GM19240 (cell line): ENCODE data around the gene LRP1B.
"Not testable (repeated sequence)": the region's sequence is repeated elsewhere in the genome, so short reads cannot be mapped to it uniquely, and the experiment has no call there.

Experiments used
- DNase-seq: peaks from one replicate; pipeline ENCODE4 v3.0.0; 2011; ENCODE audit warnings: low spot score; ENCODE audit not compliant: insufficient read length

The LRP1B gene

DNA sequence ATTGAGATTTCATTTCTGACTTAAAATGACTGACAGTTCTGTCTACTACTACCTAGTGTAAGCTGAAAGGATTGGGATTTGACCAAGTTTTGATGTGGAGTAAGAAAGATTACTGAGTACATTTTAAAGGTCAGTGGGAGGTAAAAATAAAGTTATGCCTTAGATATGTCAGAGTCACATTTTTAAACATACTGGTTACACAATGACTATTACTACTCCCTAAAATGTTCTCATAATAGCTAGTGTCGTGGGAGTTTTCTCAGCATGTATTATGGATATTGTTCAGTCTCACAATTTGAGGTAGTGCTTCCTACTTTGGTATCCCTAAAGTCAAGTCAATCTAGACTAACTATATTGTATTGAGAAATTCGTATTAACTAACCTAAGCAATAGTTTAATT, 1092.5 kb downstream of the LRP1B start:
- no peak for DNase-seq

DNA sequence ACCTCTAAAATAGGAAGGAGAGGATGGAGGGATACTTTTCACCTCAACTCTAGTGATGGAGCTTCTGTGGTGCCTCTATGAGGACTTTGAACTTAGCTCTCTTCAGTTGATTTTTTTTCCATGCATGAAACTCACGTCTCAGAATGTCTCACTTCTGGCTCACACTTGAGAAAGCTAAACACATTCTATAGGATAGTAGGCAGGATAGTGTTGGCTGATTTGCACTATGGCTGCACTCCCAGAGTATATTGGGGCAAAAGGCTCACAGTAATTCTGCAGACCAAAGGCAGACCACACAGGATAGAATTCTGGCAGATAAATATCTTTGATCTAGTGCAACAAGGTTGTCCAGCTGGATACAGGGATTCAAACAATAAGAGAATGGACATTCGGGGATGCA, 1093.5 kb downstream of the LRP1B start:
- DNase-seq, result no peak

DNA sequence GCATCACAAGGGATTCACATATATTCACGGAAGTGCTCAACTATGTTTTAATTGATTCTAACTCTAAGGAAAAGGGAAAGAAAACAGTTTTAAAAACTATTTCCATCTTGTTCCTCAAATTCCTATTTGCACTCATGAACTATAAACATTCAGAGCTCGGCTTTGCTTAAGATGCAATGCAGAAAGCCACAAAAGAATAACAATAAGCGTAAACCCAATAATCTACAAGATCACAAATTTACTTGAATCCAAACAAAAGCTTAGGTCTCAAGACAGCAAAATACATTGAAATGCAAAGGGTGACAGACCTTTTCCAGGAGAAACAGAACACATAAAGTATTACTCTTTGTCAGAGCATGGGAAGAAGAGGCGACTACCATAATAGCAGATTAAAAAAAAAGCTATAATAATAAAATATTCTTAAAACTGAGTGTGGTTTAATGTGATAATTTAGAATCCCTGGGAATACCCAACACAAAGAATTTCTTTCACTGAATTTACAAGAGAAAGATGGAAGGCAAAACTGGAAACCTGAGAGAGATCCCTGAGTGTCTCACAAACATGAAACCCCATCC, 1094.9 kb downstream of the LRP1B start:
- no peak for DNase-seq

DNA sequence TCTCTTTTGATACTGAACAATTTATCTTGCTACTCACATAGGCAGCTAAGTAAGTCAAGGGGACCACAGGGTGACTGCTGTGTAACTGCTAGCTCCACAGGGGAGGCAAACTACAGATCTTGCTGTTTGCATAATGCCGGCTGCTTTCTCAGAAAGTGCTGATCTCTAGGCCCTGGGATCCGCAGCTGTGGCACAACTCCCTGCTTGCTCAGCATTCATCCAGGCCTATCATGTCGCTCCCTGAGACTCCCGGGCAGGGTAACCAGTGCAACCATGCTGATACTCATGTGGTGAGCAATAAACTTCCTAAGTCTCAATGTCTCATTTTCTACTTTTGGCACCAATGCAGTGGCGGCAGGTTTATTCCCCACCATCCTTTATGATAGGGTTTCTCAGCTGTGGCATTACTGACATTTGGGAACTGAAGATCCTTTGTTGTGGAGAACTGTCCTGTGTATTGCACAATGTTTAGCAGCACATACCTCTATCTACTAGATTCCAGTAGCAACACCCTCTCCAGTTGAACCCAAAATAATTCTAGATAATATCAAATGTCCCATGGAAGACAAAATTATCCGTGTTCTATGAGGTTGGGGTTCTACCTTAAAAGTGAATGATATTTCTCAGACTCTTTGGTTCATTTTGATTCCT, 1101.3 kb downstream of the LRP1B start:
- no peak for DNase-seq

DNA sequence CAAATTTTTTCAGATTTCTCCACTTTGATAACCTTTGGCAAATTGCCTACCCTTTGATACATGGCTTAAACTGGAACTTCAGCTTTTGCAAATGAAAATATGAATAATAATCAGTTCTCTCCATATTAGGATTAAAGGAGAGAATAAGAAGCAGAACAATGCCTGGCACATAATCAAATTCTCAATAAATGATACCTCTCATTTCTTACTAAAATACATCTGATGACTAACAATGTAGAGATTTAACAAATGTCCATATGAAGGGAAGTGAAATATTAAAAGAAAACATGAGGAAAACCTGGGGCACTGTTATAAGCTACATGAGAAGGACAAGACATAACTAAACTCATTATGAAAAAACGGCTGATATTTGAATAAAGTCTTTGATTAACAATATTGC, 1103.6 kb downstream of the LRP1B start:
- no peak for DNase-seq

DNA sequence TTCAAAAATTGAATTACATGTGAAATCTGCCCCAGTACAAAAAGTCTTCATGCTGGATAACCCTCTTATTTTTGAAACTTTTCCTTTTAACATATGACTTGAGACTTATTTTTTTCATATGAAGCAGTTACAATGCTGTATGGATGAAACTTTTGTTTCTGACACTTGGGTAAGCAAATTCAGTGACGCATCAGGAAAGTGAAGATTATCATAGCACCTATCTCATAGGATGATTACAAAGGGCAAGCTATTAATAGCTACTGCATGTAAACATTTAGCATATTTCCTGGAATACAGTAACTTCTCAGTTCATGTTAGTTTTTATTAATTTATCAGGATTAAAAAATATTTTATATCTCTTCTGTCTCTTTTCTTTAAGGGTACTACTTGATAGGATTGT, 1109.2 kb downstream of the LRP1B start:
- no peak for DNase-seq

DNA sequence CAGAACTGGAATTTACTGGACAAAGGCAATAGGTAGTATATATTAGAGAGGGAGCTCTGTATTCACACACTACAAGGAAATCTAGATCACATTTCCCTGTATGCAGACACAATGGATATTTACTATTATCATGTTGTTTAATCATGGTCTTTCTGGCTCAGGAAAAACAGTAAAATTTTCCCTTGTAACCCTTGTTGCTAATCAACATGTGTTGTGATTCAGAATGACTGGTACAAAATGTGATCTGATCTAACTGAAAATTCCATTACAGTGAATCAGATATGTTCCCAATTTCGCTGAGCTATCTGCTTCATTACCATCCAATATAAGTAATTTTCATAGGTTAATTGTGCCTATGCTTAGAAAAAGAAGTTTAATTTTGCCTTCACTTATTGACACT, 1109.7 kb downstream of the LRP1B start:
- DNase-seq, result no peak

DNA sequence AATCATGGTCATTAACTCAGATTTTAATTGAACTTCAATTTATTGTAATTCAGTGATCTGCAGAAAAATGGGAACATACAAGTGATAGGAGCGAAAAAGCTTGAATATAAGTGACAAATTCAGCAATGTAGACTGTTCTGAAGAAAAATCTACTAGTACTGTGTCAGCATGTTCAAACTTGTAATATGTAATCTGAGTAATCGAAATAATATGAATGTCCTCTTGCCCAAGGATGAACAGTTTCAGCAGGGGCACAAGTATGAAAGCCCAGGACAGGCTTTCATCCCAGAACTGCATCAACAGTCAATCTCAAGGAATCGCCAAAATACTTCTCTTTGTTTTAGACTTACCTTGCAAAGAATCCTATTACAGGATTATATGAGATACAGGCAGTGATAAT, 1110.5 kb downstream of the LRP1B start:
- DNase-seq, result no peak

DNA sequence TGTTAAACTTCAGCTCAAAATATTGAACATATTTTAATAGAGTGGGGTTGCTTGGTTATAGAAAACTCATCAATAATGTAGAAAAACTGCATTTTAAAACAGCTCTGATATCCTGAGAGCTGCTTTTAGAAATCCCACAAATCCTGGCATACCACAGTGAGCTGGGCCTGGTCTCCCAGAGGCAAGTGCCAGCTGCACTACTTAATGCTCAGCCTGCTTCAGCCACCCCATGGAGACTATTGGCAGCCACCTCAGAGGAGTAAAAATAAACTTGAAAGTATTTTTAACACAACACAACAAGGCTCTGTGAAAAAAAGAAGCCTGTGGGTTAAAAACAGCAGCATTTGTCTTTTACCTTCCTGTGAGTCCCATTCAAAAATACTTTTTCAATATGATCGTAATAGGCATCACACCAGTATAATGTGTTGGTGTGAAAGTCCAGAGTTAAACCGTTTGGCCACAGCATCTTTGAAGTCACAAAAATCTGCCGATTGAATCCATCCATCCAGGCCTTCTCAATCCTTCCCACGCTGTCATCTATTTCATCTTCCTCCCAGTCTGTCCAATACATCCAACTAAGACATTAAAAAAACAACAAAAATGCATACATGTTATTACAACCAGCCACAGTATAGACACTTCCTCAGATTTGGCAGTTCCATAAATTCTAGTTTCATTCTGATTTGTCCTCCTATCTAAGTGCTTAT, 1115.3 kb downstream of the LRP1B start:
- no peak for DNase-seq

DNA sequence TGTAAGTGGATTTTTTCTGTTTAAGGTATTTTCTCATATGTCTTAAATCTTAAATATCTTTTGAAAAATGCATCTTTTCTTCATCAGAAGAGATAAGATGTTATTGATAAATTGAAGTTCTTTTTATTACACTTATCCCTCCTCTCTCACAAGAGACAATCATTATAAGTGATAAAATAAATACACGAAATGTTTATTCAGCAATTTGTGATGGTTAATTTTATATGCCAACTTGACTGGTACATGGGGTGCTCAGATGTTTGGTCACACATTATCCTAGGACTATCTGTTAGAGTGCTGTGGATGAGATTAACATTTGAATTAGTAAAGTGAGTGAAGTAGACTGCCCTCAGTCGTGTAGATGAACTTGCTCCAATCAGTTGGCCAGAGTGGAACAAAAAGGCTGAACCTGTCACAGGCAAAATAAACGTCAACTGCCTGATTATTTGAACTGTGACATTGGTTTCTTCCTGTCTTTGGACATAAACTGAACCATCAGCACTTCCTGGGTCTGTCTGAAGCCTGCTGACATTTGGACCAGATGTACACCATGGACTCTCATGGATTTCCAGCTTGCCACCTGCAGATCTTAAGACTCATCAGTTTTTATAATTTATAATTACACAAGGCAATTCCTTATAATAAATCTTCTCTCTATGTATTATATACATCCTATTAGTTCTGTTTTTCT, 1126.7 kb downstream of the LRP1B start:
- no peak for DNase-seq

DNA sequence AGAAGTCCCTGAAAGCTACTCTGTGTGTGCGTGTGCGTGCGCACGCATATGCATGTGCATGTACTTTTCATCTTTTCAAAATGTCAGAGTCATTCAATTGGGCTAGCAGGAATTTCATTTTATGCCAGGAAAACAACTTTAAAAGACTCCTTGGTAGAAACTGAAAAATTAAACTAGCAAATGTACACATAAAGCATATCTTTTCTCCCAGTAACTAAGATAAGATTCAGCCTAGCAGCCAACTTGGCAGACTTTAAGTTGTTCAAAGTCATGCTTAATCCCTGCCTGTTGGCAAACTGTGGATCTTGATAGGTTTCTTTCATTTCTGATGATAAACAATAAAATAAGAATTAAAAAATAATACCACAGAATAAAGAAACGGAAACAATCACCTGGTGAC, 1129.1 kb downstream of the LRP1B start:
- no peak for DNase-seq

DNA sequence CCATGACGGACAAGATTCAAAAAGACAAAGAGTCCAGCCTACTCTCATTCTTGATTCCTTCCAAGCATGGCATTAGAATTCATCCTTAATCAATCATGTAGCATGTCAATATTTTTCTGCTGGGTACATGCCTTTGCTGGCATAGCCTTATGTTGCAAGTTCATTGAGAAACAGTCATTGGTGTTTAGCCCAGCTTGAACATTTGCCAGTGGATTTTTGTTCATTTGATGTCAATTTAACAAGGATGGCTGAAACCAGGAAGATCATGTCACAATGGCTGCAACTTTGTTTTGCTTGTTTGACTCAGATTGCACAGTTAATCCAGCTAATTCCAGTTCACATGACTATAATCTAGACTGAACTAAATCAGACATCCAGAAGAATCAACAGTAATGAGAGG, 1132.2 kb downstream of the LRP1B start:
- DNase-seq, result no peak

DNA sequence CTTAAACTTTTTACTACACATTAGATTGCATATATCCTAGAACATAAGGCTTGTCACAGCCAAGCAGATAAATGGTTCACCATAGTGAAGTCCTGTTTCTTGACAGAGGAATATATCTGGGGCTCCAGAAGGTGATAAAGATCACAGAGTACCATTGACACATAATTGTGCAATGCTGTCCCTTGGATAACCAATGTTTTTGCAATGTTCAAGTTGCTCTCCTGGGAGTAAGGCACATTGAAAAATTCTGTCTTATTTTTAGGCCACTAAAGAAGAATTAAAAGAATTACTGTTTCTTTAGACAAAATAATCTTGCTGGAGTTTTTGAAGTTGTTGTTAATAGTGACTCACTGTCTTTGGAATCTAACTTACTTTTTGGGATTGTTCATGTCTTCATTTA, 1132.8 kb downstream of the LRP1B start:
- DNase-seq, result no peak

DNA sequence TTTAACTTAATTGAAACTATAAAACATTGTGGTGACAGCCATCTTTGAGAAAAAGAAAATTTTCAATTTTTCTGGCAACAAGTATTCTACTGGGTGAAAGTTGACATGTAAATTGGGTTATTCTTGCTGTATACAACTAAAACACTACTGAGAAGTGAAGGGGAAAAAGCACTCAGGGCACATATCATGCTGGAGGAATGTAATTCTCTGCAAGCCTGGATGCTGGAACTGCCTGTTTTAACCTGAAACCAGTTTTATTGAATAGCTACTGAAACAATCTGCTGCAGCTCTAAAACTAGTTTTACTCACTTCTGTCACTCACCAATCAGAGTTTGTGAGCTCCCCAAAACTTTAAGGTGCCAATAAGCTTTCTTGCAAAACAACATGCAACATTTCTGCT, 1136.0 kb downstream of the LRP1B start:
- DNase-seq, result no peak

DNA sequence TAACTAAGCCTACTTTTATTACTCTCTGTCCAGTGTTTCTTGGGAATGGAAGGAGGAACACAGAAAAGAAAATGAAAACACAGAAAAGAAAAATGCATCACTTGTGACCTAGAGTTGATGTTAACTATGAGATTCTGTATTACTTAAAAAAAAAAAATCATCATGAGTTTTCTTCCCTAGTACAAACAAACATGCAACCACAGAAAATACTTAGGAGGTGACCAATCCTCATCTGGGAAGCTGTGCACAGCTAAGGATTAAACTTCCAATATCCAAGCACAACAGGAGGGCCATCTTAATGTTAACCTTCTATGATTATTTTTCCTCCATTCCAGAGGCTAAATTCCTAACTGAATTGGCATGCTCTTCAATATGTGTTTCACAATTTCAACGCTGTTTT, 1140.4 kb downstream of the LRP1B start:
- no peak for DNase-seq

DNA sequence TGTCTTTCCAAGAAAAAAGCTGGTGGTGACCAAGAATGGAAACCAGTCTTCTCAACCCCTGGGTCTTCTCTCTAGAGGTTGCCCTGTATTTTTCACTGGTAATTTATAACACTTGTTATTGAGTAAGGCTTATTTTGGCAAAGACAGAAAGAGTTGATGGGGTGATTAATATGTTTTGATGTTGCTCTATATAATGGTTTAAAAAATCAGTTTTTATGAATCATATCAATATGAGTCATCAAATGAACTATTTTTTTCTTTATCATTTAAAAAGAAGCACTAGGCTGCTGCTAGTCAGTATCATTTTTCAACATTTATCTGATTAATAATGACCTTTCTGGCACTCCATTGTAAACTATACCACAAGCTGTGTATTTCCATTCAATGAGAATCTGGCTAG, 1142.2 kb downstream of the LRP1B start:
- DNase-seq, result no peak

DNA sequence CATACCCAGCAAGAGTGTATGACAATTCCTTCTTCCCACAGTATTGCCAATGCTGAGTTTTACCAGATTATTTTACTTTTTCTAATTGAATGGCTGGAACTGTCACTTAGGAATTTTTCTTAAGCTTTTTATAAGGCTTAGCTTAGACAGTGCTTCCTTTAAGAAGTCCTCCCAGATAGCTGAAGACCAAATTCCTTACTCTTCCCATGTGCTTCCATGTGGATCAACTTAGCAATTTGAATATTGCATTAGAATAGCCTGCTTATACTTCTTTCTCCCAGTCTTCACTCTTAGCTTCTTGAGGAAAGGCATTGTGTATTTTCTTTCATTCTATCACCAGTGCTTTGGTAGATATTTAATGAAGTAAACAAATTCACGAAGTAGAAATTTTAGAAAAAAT, 1144.4 kb downstream of the LRP1B start:
- no peak for DNase-seq

DNA sequence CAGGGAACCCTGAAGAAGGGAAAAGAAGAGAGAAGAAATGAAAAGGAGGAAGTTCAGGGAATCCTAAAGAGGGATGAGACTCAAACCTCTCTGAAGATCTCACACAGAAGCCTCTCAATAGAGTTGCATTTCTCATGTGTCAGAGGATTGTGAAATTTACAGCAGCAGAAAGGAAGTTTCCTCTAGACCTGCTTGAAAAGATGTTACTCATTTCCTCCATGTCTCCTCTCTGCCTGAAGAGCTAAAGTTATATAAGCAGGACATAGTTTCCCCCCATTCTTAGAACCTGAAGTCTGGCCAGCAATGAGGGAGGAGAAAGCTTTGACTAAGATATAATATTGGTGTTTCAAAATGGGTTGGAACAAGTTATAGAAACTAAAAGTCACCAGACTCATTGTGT, 1155.6 kb downstream of the LRP1B start:
- no peak for DNase-seq

DNA sequence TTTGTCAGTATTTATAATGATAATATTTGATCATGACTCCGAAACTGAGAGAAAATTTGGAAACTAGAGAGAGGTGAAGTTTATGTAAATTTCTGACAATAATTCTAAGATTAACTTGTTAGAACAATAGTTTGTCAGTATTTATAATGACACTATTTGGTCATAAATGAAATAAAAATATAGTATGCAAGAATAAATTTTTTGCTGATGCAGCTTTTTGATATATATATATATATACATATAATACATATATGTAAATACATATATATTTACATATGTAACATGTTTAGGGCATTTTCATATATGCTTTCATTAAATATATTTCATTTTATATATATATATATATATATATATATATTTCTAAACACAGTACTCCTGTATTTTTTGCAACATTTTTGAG, 1158.1 kb downstream of the LRP1B start:
- DNase-seq, result no peak

DNA sequence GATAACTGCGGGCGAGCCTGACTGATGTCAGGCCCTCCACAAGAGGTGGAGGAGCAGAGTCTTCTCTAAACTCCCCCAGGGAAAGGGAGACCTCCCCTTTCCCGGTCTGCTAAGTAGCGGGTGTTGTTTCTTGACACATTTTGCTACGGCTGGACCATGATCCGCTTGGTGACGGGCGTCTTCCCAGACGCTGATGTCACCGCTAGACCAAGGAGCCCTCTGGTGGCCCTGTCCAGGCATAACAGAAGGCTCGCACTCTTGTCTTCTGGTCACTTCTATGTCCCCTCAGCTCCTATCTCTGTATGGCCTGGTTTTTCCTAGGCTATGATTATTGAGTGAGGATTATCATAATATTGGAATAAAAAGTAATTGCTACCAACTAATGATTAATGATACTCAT, 1166.5 kb downstream of the LRP1B start:
- DNase-seq, result not testable (repeated sequence)

DNA sequence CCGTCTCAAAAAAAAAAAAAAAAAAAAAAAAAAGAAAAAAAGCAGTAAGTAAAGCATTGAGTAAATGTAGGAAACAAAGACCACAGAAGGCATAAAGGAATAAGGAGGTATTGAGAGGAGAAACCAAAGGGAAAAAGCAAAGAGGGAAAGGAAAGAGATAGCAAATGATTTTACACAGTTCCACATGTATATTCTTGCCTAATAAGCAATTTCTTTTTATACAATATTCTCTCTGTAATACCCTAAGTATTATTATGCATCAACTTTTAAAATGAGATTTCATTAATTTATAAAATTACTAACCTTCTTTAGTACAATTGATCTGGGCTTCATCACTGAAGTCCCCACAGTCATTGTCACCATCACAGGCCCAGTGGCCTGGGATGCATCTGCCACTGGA, 1180.9 kb downstream of the LRP1B start:
- DNase-seq, result no peak

DNA sequence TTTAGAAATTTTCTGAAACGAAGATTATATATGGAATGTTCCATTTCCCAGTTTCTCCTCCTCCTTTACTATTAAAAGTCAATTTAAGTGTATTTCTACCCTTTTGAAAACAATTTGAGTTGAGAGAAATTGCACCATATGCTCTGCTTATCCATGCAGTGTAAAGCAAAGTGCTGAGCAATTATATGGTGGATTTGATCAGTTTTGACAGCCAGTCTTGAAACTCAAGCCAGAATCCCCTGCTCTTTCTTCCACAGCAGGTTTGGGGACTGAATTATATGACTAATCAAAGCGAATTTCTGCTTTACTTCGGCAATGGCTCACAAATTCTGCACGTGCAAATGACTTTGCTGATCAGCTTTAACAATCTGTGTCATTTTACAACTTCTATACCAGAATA, 1183.6 kb downstream of the LRP1B start:
- no peak for DNase-seq

DNA sequence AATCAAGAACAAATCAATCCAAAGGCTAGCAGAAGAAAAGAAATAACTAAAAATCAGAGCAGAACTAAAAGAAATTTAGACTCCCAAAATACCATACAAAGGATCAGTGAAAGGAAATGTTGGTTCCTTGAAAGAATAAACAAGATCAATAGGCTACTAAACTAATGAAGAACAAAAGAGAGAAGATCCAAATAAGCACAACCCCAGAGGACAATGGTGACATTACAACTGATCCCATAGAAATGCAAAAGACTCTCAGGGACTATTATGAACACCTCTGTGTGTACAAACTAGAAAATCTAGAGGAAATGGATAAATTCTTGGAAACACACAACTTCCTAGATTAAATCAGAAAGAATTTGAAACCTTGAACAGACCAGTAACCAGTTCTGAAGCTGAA, 1186.9 kb downstream of the LRP1B start:
- DNase-seq, result no peak
